Measurements from ENCODE around the gene AJUBA. TPM values are rescaled to one million over a fixed set of nuclear protein-coding genes. Genes with fewer than 3 reads are reported as not detected.
"Not testable (repeated sequence)": the region's sequence is repeated elsewhere in the genome, so short reads cannot be mapped to it uniquely, and the experiment has no call there.

AJUBA gene
- total and polyA plus RNA-seq, 2 donors (not counting 1 experiment from before 2014, with no cell fraction given) = 1.6 TPM; not detected in 1

DNA sequence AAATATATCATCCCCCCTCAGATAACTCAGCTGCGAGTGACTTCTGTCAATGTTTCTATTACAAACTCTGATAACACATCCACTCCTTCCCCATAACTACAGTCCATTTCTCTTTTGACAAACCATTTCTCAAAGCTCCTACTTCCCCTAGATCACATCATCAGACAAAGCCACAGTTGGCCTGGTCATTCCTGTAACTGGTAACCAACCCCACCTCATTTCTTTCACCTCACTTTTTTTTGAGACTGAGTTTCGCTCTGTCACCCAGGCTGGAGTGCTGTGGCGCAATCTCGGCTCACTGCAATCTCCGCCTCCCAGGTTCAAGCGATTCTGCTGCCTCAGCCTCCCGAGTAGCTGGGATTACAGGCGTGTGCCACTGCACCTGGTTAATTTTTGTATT, 30.6 kb downstream of the AJUBA start:
- H3K4me3 Mint-ChIP-seq; H4K20me1 ChIP-seq (ENCODE audit: control insufficient read depth, insufficient read depth, low read length, poor library complexity, severe bottlenecking); intact Hi-C loops (cut with micrococcal nuclease); H3K4me3 ChIP-seq (ENCODE audit: control extremely low read depth in 1 of 5, extremely low read depth in 1 of 5, insufficient read depth in 1 of 5, low read depth in 2 of 5, low read length in 4 of 5); H2AFZ ChIP-seq (ENCODE audit: insufficient read depth, low read depth, low read length, poor library complexity, severe bottlenecking); H3K27ac ChIP-seq (ENCODE audit: low read length in 2 of 2); H3K79me2 ChIP-seq (ENCODE audit: control insufficient read depth, insufficient read depth, low read length); H3K27ac Mint-ChIP-seq; H3K27me3 Mint-ChIP-seq; H3K4me1 ChIP-seq (ENCODE audit: control insufficient read depth in 2 of 2, insufficient read depth in 2 of 2, low read length in 2 of 2); H3K9ac ChIP-seq (ENCODE audit: low read length); ATAC-seq (ENCODE audit: low read depth); H3K9me3 Mint-ChIP-seq (ENCODE audit: insufficient read depth); POLR2A ChIA-PET; DNase-seq; H3K4me2 ChIP-seq (replicated peaks; ENCODE audit: low read depth, low read length, poor library complexity, severe bottlenecking); H3K27me3 ChIP-seq (replicated peaks in 1 of 4; ENCODE audit: control extremely low read depth in 1 of 4, control insufficient read depth in 3 of 4, insufficient read depth in 4 of 4, low read length in 3 of 4); H3K9me3 ChIP-seq (ENCODE audit: control extremely low read depth in 1 of 3, control insufficient read depth in 2 of 3, insufficient read depth in 1 of 3, low read length in 2 of 3): not testable (repeated sequence)
- 100% methylated on average over 8 of the region's 8 CpGs for WGBS (ENCODE audit: insufficient coverage)
- peaks cover 15% of the 10 kb centered on the region for H3K4me1 Mint-ChIP-seq
- peaks cover 12 to 20% of the 10 kb centered on the region in 2 experiments for H3K36me3 ChIP-seq (replicated peaks in 1 of 2; ENCODE audit: control extremely low read depth in 1 of 2, control insufficient read depth in 1 of 2, extremely low read depth in 1 of 2, insufficient read depth in 2 of 2, low read length in 1 of 2)
- CTCF ChIA-PET = interaction anchor here (1.0 to 1.3 kb wide), 2 partner anchors 21 to 106 kb away, joined by 3 read pairs; no protein-coding TSS in a partner anchor

DNA sequence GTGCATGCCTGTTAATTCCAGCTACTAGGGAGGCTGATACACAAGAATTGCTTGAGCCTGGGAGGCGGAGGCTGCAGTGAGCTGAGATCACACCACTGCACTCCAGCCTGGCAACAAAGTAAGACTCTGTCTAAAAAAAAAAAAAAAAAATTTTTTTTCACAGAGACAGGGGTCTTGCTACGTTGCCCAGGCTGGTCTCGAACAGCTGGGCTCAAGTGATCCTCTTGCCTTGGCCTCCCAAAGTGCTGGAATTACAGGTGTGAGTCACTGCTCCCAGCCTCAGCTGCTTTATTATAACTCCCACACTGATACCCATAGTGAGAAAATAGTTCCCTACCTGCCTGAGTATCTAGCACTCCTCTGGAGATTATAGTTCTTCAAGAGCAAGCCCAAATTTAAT, 36.7 kb downstream of the AJUBA start:
- CTCF ChIA-PET = interaction anchor here (0.8 to 1.0 kb wide), 3 partner anchors 17 to 322 kb away, joined by 3 read pairs; partner anchors contain the start of gene CDH24
- no peak for TF ChIP-seq EZH2 (IDR thresholded peaks at IDR 0.05; ENCODE audit: borderline replicate concordance, insufficient read depth, low read depth, low read length, poor library complexity, severe bottlenecking)
- TF ChIP-seq, protein P1, sequence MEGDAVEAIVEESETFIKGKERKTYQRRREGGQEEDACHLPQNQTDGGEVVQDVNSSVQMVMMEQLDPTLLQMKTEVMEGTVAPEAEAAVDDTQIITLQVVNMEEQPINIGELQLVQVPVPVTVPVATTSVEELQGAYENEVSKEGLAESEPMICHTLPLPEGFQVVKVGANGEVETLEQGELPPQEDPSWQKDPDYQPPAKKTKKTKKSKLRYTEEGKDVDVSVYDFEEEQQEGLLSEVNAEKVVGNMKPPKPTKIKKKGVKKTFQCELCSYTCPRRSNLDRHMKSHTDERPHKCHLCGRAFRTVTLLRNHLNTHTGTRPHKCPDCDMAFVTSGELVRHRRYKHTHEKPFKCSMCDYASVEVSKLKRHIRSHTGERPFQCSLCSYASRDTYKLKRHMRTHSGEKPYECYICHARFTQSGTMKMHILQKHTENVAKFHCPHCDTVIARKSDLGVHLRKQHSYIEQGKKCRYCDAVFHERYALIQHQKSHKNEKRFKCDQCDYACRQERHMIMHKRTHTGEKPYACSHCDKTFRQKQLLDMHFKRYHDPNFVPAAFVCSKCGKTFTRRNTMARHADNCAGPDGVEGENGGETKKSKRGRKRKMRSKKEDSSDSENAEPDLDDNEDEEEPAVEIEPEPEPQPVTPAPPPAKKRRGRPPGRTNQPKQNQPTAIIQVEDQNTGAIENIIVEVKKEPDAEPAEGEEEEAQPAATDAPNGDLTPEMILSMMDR (IDR thresholded peaks at IDR 0.05) = no peak
- intact Hi-C loops (cut with micrococcal nuclease) = no loop called here
- Histone ChIP-seq H3K4me1 (ENCODE audit: control insufficient read depth in 2 of 2, insufficient read depth in 2 of 2, low read length in 2 of 2) (no peaks in the 10 kb centered on the region), H2AFZ (ENCODE audit: insufficient read depth, low read depth, low read length, poor library complexity, severe bottlenecking) (no peak overlapping the region), H3K4me2 (replicated peaks; ENCODE audit: low read depth, low read length, poor library complexity, severe bottlenecking) (no peak overlapping the region), H3K36me3 (replicated peaks in 1 of 2; ENCODE audit: control extremely low read depth in 1 of 2, control insufficient read depth in 1 of 2, extremely low read depth in 1 of 2, insufficient read depth in 2 of 2, low read length in 1 of 2) (peaks cover 10 to 27% of the 10 kb centered on the region in 2 experiments), H3K4me3 (ENCODE audit: control extremely low read depth in 1 of 5, extremely low read depth in 1 of 5, insufficient read depth in 1 of 5, low read depth in 2 of 5, low read length in 4 of 5) (no peak overlapping the region), H3K27ac (ENCODE audit: low read length in 2 of 2) (no peak overlapping the region), H3K9me3 (ENCODE audit: control extremely low read depth in 1 of 3, control insufficient read depth in 2 of 3, insufficient read depth in 1 of 3, low read length in 2 of 3) (no peaks in the 10 kb centered on the region), H4K20me1 (ENCODE audit: control insufficient read depth, insufficient read depth, low read length, poor library complexity, severe bottlenecking) (no peaks in the 10 kb centered on the region), H3K27me3 (replicated peaks in 1 of 4; ENCODE audit: control extremely low read depth in 1 of 4, control insufficient read depth in 3 of 4, insufficient read depth in 4 of 4, low read length in 3 of 4) (no peaks in the 10 kb centered on the region), H3K79me2 (ENCODE audit: control insufficient read depth, insufficient read depth, low read length) (no peaks in the 10 kb centered on the region), H3K9ac (ENCODE audit: low read length) (no peak overlapping the region)
- 92% methylated on average over 3 of the region's 3 CpGs for WGBS (ENCODE audit: insufficient coverage)
- POLR2A ChIA-PET = interaction anchor here (0.8 to 0.9 kb wide), 2 partner anchors 16 to 36 kb away, joined by 3 to 4 read pairs; no protein-coding TSS in a partner anchor
- Mint-ChIP-seq H3K4me3 (no peak overlapping the region), H3K27me3 (no peaks in the 10 kb centered on the region), H3K27ac (no peak overlapping the region), H3K4me1 (no peaks in the 10 kb centered on the region), H3K9me3 (ENCODE audit: insufficient read depth) (no peaks in the 10 kb centered on the region)
- DNase-seq = no peak
- no peak for ATAC-seq (ENCODE audit: low read depth)

All from B cell (primary cell).